Vagina (tissue), 2 donors: ENCODE data around the gene SERPINE2. TPM values are rescaled to one million over a fixed set of nuclear protein-coding genes. Genes with fewer than 3 reads are reported as not detected.

Experiments used
- DNase-seq, 2 donors: peaks; one replicate each; pipeline ENCODE4 v3.0.0-alpha.2; 2017; ENCODE audit errors: extremely low spot score in 2 of 2
- H3K27ac ChIP-seq: fragments of 200-600 bp; sonication (generic); one replicate; pipeline ENCODE4 v1.5.1; 2019
- H3K27me3 ChIP-seq: fragments of 200-600 bp; sonication (generic); one replicate; pipeline ENCODE4 v1.5.1; 2019
- H3K36me3 ChIP-seq, 2 donors: fragments of 200-600 bp; sonication (generic); one replicate each; pipeline ENCODE4 v1.5.1; 2017 to 2019
- H3K4me1 ChIP-seq: fragments of 200-600 bp; sonication (generic); one replicate; pipeline ENCODE4 v1.5.1; 2019
- H3K4me3 ChIP-seq, 2 donors: fragments of 200-600 bp; sonication (generic); 1 replicate in 1 of 2; 2 replicates in 1 of 2; pipeline ENCODE4 v1.5.1; 2016 to 2019
- H3K9me3 ChIP-seq: fragments of 200-600 bp; sonication (generic); one replicate; pipeline ENCODE4 v1.5.1; 2019
- CTCF ChIP-seq, 3 experiments: fragments of 450-650 bp in 2 of 3; fragments of 200-600 bp in 1 of 3; sonication (generic) in 1 of 3; IDR thresholded peaks; one replicate each; pipeline ENCODE4 v1.5.1; 2017 to 2019; ENCODE audit warnings: antibody characterized with exemption in 3 of 3, mild to moderate bottlenecking in 2 of 3, moderate library complexity in 2 of 3
- POLR2A ChIP-seq, 2 donors: fragments of 450-650 bp; IDR thresholded peaks; one replicate each; pipeline ENCODE4 v1.6.1; 2017; ENCODE audit warnings: antibody characterized with exemption in 2 of 2, mild to moderate bottlenecking in 2 of 2, moderate library complexity in 2 of 2
- POLR2AphosphoS5 ChIP-seq, 2 donors: sonication (generic); formaldehyde crosslinking; IDR thresholded peaks; one replicate each; pipeline ENCODE4 v1.9.0; 2017; ENCODE audit warnings: antibody characterized with exemption in 2 of 2, mild to moderate bottlenecking in 2 of 2, low read depth in 1 of 2; ENCODE audit not compliant: insufficient read depth in 1 of 2
- intact Hi-C: fragments of 100-400 bp; cut with DNase I; formaldehyde crosslinking; loops from one replicate; pipeline ENCODE4 v1.15.1; 2023
- total RNA-seq: library from RNA; depleted of rRNA; stranded (reverse); fragments of >200 nt; gene quantifications from one replicate; pipeline ENCODE4 v1.2.3, GENCODE V29; 2016

SERPINE2 gene
- total RNA-seq, 1 donor from 2014 or later, result 52.3 TPM

DNA sequence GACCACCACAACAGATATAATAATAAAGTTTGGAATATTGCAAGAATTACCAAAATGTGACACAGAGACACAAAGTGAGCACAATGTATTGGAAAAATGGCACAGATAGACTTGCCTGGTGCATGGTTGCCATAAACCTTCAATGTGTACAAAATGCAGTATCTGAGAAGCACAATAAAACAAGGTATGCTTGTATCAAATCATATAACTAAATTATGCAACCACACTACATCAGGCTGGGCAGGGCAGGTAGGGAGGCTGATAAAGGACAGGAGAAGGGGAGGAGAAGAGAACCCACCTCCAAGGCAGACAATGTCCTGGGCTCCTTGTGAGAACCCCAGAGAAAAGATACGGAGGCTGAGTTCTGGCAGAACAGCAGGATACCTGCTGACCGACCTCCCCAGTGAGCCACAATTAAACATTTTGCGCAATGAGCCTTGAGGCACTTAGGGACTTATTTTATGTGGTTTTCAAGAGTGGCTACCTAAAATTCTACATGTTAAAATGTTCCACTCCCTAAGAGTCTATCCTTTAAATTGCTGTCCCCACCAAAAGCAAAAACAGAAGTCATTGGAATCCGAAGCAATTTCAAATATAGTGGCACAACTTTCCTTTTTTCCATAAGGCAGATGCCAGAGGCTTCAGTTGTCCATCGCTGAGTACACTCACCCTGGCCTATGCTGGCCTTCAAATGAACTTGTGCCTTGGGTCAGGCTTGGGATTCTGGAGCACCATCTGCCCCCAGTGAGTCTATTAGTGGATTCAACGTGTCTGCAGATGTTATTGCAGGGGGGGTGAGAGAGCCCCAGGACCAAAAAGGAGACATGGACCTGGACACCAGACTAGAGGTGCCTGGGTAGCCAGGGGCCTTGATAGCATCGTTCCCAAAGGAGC lies 110.7 kb downstream of the SERPINE2 start:
- intact Hi-C loops, result no loop called here
- Histone ChIP-seq H3K9me3 (no peaks in the 10 kb centered on the region), H3K27me3 (no peaks in the 10 kb centered on the region), H3K4me3 (no peak overlapping the region), H3K27ac (no peak overlapping the region), H3K36me3 (no peaks in the 10 kb centered on the region), H3K4me1 (peaks cover 45% of the 10 kb centered on the region)
- TF ChIP-seq POLR2A (IDR thresholded peaks at IDR 0.05), result no peak
- no peak for TF ChIP-seq CTCF (IDR thresholded peaks at IDR 0.05)
- no peak for TF ChIP-seq POLR2AphosphoS5 (IDR thresholded peaks at IDR 0.05; ENCODE audit: insufficient read depth in 1 of 2, low read depth in 1 of 2)
- no peak for DNase-seq

- no peak for DNase-seq
- Histone ChIP-seq H3K4me3 (no peak overlapping the region), H3K4me1 (peaks cover 16% of the 10 kb centered on the region), H3K27me3 (no peaks in the 10 kb centered on the region), H3K27ac (no peak overlapping the region), H3K9me3 (no peaks in the 10 kb centered on the region), H3K36me3 (no peaks in the 10 kb centered on the region)
- no peak for TF ChIP-seq POLR2AphosphoS5 (IDR thresholded peaks at IDR 0.05; ENCODE audit: insufficient read depth in 1 of 2, low read depth in 1 of 2)
- no peak for TF ChIP-seq CTCF (IDR thresholded peaks at IDR 0.05)
- TF ChIP-seq POLR2A (IDR thresholded peaks at IDR 0.05), result no peak
- intact Hi-C loops, result no loop called here
These were observed 114.0 kb downstream of the SERPINE2 start for GRCh38 chr2:223925106-223925505.

Other genes with a start within 250 kb of the SERPINE2 start
- 9.8 TPM for gene AP1S3, start 201.7 kb downstream of the SERPINE2 start, total RNA-seq
- 44.2 TPM for gene WDFY1, start 94.0 kb downstream of the SERPINE2 start, total RNA-seq
- 11.8 TPM for gene MRPL44, start 81.8 kb downstream of the SERPINE2 start, total RNA-seq